C4-2B (cell line): ENCODE data around the gene ALAS2.

Experiments
- H3K27ac ChIP-seq: fragments of 450-650 bp; 2 replicates; pipeline ENCODE4 v1.5.1; 2017
- ZFX ChIP-seq: fragments of 450-650 bp; IDR thresholded peaks from 2 replicates; pipeline ENCODE4 v1.6.1; 2017
- TF ChIP-seq, protein P1 (sequence below): fragments of 450-650 bp; conservative IDR thresholded peaks from 2 replicates; pipeline ENCODE4 v1.5.1; 2017; ENCODE audit warnings: mild to moderate bottlenecking

The ALAS2 gene

GRCh38 chrX:55014897-55015299, 15.9 kb downstream of the ALAS2 start:
- no peak for TF ChIP-seq ZFX
- TF ChIP-seq, protein P1, sequence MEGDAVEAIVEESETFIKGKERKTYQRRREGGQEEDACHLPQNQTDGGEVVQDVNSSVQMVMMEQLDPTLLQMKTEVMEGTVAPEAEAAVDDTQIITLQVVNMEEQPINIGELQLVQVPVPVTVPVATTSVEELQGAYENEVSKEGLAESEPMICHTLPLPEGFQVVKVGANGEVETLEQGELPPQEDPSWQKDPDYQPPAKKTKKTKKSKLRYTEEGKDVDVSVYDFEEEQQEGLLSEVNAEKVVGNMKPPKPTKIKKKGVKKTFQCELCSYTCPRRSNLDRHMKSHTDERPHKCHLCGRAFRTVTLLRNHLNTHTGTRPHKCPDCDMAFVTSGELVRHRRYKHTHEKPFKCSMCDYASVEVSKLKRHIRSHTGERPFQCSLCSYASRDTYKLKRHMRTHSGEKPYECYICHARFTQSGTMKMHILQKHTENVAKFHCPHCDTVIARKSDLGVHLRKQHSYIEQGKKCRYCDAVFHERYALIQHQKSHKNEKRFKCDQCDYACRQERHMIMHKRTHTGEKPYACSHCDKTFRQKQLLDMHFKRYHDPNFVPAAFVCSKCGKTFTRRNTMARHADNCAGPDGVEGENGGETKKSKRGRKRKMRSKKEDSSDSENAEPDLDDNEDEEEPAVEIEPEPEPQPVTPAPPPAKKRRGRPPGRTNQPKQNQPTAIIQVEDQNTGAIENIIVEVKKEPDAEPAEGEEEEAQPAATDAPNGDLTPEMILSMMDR = no peak
- H3K27ac ChIP-seq = no peak overlapping the region

- TF ChIP-seq ZFX = no peak
- TF ChIP-seq, protein P1 = peak; percentile 43
- H3K27ac ChIP-seq = no peak overlapping the region
These were observed 19.5 kb downstream of the ALAS2 start for GRCh38 chrX:55011294-55011693.

- TF ChIP-seq, protein P1 = no peak
- TF ChIP-seq ZFX = no peak
- H3K27ac ChIP-seq = peak overlapping the region; percentile 50
These were observed 22.0 kb downstream of the ALAS2 start for GRCh38 chrX:55008571-55009358.

GRCh38 chrX:55007656-55008055, 23.1 kb downstream of the ALAS2 start:
- H3K27ac ChIP-seq = peak overlapping the region; percentile 50; the same call in 1 of the 2 replicates
- no peak for TF ChIP-seq ZFX
- TF ChIP-seq, protein P1 = no peak

DNA sequence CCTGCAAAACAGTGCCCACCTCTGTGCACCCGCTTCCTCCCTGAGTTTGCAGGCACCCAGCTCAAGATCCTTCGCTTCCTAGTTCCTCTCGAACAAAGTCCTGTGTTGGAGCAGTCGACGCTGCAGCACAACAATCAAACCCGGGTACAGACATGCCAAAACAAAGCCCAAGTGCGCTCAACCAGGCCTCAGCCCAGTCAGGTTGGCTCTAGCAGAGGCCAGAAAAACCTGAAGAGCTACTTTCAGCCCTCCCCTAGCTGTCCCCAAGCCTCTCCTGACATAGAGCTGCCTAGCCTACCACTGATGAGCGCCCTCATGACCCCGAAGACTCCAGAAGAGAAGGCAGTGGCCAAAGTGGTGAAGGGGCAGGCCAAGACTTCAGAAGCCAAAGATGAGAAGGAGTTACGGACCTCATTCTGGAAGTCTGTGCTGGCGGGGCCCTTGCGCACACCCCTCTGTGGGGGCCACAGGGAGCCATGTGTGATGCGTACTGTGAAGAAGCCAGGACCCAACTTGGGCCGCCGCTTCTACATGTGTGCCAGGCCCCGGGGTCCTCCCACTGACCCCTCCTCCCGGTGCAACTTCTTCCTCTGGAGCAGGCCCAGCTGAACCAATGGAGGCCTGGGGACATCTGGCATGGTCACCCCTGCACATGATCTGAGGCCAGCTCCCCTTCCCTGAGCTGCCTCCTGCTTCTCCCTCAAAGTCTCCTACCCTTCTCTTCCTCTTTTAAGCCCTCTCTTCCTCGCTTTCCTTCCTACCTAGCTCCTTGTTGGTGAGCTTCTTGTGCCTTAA, 23.8 kb downstream of the ALAS2 start:
- H3K27ac ChIP-seq = peak overlapping the region; percentile 50; the same call in 1 of the 2 replicates
- TF ChIP-seq ZFX = no peak
- TF ChIP-seq, protein P1 = no peak

DNA sequence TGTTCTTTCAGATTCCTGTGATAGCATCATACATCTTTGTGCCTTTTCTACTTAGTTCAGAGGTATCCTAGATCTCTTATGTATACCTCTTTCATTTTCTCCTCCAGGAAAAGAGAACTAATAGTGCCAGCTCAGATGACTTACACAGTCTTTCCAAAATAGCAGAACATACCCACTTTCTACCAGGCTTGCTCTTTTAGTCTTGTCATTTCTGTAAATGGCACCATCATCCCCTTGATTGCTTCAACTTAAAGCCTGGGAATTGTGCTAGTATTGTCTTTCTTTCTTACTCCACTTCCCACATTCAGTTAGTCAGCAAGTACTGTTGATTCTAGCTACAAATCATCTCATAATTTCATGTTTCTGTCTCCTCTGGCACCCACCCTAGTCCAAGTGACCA, 25.5 kb downstream of the ALAS2 start:
- TF ChIP-seq, protein P1 = no peak
- TF ChIP-seq ZFX = no peak
- H3K27ac ChIP-seq = no peak overlapping the region

DNA sequence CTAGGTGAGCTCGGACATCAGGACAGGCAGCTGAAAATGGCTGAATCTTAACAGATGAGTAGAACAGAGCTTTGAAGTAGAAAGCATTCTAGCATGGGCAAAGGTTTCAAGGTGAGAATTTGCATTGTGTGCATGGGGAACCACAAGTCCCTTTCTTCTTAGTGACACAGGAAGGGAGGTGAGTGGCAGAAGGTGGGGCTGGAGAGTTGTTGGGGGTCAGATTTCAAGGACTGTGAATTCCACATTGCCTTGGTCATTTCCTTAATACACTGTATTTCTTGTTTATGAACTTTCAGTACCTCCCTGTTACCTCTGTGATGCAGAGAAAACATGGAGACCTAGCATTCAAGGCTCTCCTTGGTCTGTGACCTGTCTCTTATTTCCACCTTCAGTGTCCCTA, 26.5 kb downstream of the ALAS2 start:
- no peak overlapping the region for H3K27ac ChIP-seq
- TF ChIP-seq, protein P1 = no peak
- no peak for TF ChIP-seq ZFX
